Epithelial cell of esophagus (primary cell): Measurements from ENCODE around the gene HES5.

Source experiments
- DNase-seq: peaks from one replicate; pipeline ENCODE4 v3.0.0; 2010; ENCODE audit warnings: low read depth
- H3K4me3 ChIP-seq: 2 replicates; pipeline ENCODE4 v1.5.1; 2011; ENCODE audit warnings: mild to moderate bottlenecking, low read length, control low read depth
- CTCF ChIP-seq: IDR thresholded peaks from 2 replicates; pipeline ENCODE4 v1.5.1; 2011; ENCODE audit warnings: low read depth, mild to moderate bottlenecking, low read length, control low read depth, inconsistent platforms; ENCODE audit not compliant: insufficient read depth; ENCODE audit errors: missing control alignments

HES5 gene

GRCh38 chr1:2564006-2564814 is 34.1 kb upstream of the HES5 start:
- TF ChIP-seq CTCF: no peak
- no peak for DNase-seq

GRCh38 chr1:2563205-2563604 is 33.1 kb upstream of the HES5 start:
- DNase-seq: no peak
- no peak for TF ChIP-seq CTCF
- H3K4me3 ChIP-seq: no peak overlapping the region

More at GRCh38 chr1:2564006-2564814, 34.1 kb upstream of the HES5 start:
- no peak overlapping the region for H3K4me3 ChIP-seq

GRCh38 chr1:2561898-2562895 is 32.1 kb upstream of the HES5 start:
- TF ChIP-seq CTCF: peak; percentile 55
- no peak for DNase-seq
- no peak overlapping the region for H3K4me3 ChIP-seq

- no peak for TF ChIP-seq CTCF
- DNase-seq: no peak
- H3K4me3 ChIP-seq: no peak overlapping the region
Measured at GRCh38 chr1:2561446-2561845, 31.4 kb upstream of the HES5 start.

GRCh38 chr1:2560299-2561073 is 30.4 kb upstream of the HES5 start:
- H3K4me3 ChIP-seq: no peak overlapping the region
- DNase-seq: no peak
- no peak for TF ChIP-seq CTCF

- DNase-seq: no peak
- TF ChIP-seq CTCF: no peak
- H3K4me3 ChIP-seq: no peak overlapping the region
Measured at GRCh38 chr1:2559509-2560298, 29.6 kb upstream of the HES5 start.
